ENCODE results near the gene CCR4.
"Not testable (repeated sequence)": the region's sequence is repeated elsewhere in the genome, so short reads cannot be mapped to it uniquely, and the experiment has no call there.

Gene CCR4

DNA sequence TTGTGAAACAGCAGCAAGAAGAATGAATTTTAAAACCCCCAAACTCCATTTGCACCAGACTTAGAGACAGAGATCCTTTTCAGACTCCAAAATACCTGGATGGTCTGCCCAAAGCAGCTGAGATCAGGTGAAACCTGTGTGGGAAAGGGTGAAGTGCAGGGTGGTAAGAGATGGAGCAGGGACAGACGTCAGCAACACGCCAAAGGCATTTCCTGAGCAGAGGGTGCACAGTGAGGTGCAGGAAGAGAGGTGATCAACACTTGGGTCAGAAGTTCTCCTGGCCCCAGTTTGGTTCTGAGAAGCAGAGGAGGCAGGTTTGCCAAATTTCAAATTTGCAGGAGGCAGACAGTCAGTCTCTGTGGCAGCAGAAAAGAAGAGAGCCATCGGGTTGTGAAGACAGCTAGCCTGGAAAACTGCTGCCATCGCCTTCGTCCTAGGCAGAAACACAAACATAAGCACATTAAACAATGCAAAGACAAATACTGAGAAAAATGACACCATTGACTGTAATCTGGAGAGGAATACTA is 9.8 kb downstream of the CCR4 start:
- no peak for DNase-seq (ENCODE audit: low read depth)
- H3K4me3 ChIP-seq (ENCODE audit: control insufficient read depth, low read depth, low read length): no peak overlapping the region
- TF ChIP-seq CTCF (IDR thresholded peaks at IDR 0.05; ENCODE audit: control insufficient read depth, insufficient read depth, low read depth, low read length, missing control alignments): no peak

GRCh38 chr3:32963871-32964270 is 12.4 kb downstream of the CCR4 start:
- no peak for DNase-seq (ENCODE audit: low read depth)
- no peak for TF ChIP-seq CTCF (IDR thresholded peaks at IDR 0.05; ENCODE audit: control insufficient read depth, insufficient read depth, low read depth, low read length, missing control alignments)
- H3K4me3 ChIP-seq (ENCODE audit: control insufficient read depth, low read depth, low read length): no peak overlapping the region

DNA sequence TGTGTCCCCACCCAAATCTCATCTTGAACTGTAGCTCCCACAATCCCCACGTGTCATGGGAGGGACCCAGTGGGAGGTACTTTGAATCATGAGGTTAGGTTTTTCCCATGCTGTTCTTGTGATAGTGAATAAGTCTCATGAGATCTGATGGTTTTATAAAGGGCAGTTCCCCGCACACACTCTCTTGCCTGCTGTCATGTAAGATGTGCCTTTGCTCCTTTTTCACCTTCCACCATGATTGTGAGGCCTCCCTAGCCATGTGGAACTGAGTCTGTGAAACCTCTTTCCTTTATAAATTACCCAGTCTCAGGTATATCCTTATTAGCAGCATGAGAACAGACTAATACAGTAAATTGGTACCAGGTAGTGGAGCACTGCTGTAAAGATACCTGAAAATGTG is 13.3 kb downstream of the CCR4 start:
- DNase-seq (ENCODE audit: low read depth); H3K4me3 ChIP-seq (ENCODE audit: control insufficient read depth, low read depth, low read length): not testable (repeated sequence)

GRCh38 chr3:32965617-32966213 is 14.3 kb downstream of the CCR4 start:
- not testable (repeated sequence) for H3K4me3 ChIP-seq (ENCODE audit: control insufficient read depth, low read depth, low read length); DNase-seq (ENCODE audit: low read depth)

DNA sequence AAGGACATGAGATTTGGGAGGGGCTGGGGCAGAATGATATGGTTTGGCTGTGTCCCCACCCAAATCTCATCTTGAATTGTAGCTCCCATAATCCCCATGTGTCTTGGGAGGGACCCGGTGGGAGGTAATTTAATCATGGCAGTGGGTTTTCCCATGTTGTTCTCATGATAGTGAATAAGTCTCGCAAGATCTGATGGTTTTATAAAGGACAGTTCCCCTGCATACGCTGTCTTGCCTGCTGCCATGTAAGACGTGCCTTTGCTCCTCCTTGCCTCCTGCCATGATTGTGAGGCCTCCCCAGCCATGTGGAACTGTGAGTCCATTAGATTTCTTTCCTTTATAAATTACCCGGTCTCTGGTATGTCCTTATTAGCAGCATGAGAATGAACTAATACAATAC is 15.2 kb downstream of the CCR4 start:
- not testable (repeated sequence) for DNase-seq (ENCODE audit: low read depth); H3K4me3 ChIP-seq (ENCODE audit: control insufficient read depth, low read depth, low read length)

DNA sequence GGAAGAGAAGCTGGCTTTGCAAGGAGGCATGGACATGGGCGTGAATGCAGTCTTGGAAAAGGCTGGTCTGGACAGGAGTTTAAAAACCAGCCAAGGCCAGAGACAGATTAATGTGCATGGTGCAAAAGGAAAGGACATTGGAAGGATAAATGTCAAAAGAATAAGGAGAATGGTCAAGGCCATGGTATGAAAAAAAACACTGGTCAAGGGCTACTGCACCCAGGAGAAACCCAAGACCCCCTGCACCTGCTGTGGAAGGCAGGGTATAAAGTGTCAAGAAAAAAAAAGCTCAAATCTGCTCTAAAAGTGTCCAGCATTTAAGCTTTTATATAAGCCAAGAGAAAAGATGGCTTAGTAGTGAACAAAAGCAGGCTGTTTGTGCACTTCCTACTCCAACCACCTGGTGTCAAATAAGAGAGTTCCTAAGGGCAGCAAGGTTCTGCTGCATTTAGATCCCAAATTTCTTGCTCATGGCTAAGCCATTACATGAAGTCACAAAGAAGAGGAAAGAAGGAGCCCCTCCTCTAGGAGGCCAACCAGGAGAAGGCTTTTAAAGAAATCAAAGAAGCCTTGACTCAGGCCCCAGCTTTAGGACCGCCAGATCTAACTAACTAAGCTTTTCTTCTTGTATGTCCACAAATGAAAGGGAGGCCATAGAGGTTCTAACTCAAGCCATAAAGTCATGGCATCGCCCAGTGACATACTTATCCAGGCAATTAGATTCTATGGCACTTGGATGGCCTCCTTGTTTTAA is 16.9 kb downstream of the CCR4 start:
- DNase-seq (ENCODE audit: low read depth): no peak
- no peak overlapping the region for H3K4me3 ChIP-seq (ENCODE audit: control insufficient read depth, low read depth, low read length)
- no peak for TF ChIP-seq CTCF (IDR thresholded peaks at IDR 0.05; ENCODE audit: control insufficient read depth, insufficient read depth, low read depth, low read length, missing control alignments)

- no peak for TF ChIP-seq CTCF (IDR thresholded peaks at IDR 0.05; ENCODE audit: control insufficient read depth, insufficient read depth, low read depth, low read length, missing control alignments)
- H3K4me3 ChIP-seq (ENCODE audit: control insufficient read depth, low read depth, low read length): no peak overlapping the region
- no peak for DNase-seq (ENCODE audit: low read depth)
These were observed 17.5 kb downstream of the CCR4 start for GRCh38 chr3:32968920-32969389.

DNA sequence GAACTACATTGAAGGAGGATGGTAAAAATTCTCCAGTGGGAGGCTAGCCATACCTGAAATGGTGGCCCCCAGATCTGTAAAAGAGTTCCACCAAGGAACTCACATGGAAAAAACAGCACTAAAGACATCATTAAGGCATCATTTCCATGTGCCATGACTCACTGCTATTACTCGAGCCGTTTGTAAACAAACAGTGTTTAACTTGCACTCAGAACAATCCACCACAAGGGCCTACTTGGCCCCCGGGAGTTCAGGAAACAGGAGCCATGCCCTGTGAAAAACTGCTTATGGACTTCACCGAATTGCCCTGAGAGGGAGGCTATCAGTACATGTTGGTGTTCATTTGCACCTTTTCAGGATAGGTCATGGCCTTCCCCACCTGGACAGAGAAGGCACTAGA is 18.2 kb downstream of the CCR4 start:
- H3K4me3 ChIP-seq (ENCODE audit: control insufficient read depth, low read depth, low read length): no peak overlapping the region
- no peak for DNase-seq (ENCODE audit: low read depth)
- TF ChIP-seq CTCF (IDR thresholded peaks at IDR 0.05; ENCODE audit: control insufficient read depth, insufficient read depth, low read depth, low read length, missing control alignments): no peak

- not testable (repeated sequence) for DNase-seq (ENCODE audit: low read depth); H3K4me3 ChIP-seq (ENCODE audit: control insufficient read depth, low read depth, low read length)
These were observed 19.8 kb downstream of the CCR4 start for GRCh38 chr3:32971291-32971690.
